HG03457 (cell line): Measurements from ENCODE around the gene TLR4.

Experiments used
- ATAC-seq: cut with Tn5 transposase; IDR thresholded peaks from one replicate; pipeline ENCODE4 v1.9.1; 2021; ENCODE audit warnings: moderate number of reproducible peaks; ENCODE audit not compliant: unreplicated experiment

The TLR4 gene

DNA sequence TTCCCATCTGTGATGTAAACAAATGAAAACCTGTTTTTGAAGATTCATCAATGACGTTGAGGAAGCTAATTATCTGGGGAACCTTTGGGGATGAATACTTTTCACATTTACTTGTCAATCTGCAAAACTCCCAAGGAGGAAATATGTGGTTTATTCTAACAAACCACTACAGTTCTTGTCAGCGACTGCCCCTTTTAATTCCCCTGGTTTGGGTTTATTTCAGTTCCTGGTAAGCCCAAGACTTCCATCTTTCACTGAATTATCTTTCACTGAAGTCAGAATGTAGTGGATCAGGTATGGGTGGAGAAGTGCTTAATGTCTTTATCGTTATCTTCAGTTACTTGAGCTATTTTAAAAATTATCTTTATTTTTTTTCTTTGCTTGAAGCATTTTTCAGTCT, 40.2 kb downstream of the TLR4 start:
- no peak for ATAC-seq

DNA sequence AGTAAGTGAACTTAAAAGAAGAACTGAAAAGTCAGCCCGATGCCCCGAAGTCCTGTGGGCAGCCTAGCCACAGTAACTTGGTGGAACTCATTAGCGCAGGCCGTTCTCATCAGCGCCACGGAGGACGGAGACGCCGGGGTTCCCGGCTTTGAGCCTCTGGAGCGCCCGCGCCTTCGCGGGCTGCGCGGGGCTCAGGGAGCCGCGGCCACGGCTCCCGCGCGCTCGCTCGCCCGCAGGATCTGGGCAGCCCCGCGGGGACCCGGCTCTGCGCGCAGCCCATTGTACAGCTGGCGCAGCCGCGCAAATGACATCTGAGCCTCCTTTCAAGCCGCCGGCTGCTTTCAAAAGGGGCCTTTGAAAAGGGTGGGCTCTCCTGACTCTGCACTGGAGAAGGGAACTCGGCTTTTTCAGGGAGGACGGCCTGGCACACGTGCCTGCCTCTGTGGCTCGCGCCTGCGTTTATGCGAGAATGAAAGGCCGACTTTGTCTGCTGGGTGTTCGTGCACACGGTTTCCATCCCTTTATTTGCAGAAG, 40.7 kb downstream of the TLR4 start:
- ATAC-seq: no peak

DNA sequence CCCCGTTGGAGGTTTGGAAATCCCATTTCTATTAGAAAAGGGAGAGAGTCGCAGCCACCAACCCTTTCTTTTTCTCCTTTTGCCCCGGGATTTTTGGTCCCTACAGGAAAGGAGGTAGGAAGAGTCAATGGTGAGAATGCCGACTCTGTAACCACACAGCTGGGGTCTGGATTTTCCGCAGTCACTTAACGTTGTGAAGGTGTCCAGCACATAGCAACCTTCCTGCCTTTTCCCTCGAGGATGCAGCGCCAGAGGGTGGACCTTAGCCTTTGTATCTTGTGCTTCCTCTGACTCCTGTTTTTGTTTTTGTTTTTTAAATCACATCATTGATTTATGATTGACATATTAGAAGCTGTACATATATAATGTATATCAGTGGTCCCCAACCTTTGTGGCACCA, 41.4 kb downstream of the TLR4 start:
- no peak for ATAC-seq

DNA sequence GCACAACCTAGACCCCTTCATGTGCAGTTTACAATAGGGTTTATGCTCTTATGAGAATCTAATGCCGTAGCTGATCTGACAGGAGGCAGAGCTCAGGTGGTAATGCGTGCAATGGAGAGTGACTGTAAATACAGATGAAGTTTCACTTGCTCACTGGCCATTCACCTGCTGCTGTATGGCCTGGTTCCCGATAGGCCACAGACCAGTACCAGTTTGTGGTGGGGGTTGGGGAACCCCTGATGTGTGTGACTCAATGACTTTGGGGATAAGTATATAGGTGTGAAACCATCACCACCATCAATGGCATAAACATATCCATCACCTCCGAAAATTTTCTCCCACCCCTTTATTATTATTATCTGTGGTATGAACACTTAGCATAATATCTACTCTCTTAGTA, 42.1 kb downstream of the TLR4 start:
- no peak for ATAC-seq

DNA sequence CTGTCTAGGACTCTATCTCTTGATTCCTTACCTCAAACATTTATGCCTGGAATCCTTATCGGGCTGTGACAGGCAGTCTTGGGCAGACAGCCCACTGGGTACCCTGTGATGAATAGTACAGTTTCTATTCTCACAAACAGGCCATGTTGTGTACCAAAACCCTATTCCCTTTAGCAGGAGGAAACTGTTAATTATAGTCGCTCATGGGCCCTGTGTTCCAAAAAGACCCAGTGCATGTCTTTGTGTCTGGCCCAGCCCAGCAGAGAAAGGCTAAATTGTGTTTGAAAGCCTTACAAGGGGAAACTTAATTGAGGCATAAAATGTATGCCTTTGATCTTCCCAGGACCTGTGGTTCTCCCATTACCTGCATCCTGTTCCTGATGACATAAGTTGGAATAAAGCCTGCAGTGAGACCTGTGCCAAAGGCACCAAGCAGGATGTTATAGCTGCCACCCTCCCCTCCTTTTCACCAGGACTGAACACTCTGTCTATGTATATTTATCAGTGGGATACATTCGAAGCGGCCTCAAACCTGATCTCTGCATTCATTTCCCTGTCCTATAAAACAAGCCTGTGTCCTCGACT, 43.3 kb downstream of the TLR4 start:
- no peak for ATAC-seq

DNA sequence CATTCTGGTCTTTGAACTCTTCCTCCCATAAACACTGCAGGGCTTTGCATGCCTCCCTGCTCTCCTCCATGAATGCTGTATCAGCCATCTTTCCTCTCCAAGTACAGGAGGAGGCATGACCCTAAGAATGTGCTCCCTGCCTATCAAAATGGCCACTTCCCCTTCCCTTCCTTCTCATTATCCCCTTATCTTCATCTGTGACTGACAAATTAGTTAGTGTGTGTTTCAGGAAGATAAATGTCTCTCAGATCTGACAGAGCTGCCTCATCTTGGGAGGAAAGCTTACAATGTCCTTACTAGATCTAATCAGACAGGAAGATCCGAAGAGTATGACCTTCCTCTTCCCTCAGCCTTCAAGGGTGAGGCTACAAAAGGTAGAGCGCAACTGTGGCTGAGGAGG, 46.2 kb downstream of the TLR4 start:
- ATAC-seq: no peak

DNA sequence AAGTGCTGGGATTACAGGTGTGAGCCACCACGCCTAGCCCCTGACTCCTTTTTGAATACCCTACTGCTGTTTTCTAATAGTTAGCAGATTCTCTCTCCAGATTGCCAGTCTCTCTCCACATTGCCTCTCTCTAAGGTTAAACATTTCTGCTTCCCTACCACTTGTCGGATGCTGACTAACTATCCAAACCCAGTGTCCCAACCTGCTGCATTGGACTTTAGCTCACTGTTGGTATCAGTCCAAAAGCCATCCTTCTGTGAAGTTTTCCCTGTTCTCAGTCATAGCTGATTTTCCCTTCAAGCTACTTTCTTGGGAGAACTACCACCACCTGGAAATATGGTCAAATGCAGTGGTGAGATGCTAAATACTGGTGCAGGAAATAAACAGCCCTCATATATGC, 48.7 kb downstream of the TLR4 start:
- no peak for ATAC-seq

DNA sequence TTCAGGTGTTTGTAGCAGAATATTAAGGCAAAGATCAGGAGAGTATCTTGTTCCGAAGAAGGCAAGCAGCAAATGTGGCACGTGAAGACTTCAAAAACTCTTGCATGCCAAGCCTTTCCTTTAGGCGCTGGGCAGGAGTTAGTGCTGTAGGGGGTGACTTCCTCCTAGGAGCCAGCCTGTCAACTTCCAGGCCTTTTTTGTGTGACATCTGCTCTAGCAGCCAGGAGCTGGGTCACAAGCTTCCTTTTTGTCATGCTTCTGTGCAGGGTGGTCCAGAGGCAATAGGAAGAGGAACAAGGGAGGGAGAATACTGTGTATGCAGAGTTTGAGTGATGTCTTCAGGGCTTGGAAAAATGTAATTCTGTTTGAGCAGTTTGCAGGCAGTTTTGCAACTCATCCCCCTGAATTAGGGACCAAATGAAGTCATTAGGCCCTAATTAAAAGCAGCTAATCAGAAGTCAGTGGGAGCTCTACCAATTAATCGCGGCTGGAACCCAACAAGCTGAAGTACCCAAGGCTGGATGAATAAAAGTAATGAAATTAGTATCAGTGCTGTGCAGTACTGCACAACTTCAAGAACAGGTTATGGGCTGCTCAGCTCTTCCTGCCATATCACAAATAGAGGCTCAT, 53.5 kb downstream of the TLR4 start:
- no peak for ATAC-seq

DNA sequence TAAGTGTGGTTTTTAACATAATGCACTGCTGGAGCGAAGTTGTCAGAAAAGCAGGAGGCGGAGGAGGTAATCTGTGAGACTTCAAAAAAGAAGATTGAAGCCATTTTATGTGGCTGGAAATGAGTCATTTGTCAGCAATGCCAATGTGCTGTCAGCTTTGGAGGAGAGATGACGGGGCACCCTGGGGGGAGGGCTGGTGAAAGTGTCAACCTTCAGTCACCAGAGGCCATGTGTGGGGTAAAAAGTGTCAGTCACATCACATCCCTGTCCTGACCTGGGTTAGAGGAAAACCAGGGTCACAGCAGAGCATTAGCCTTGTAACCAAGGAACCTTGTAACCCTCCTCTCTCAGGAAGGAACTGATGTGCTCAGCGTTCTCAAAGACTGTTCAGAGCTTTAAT, 59.1 kb downstream of the TLR4 start:
- no peak for ATAC-seq

DNA sequence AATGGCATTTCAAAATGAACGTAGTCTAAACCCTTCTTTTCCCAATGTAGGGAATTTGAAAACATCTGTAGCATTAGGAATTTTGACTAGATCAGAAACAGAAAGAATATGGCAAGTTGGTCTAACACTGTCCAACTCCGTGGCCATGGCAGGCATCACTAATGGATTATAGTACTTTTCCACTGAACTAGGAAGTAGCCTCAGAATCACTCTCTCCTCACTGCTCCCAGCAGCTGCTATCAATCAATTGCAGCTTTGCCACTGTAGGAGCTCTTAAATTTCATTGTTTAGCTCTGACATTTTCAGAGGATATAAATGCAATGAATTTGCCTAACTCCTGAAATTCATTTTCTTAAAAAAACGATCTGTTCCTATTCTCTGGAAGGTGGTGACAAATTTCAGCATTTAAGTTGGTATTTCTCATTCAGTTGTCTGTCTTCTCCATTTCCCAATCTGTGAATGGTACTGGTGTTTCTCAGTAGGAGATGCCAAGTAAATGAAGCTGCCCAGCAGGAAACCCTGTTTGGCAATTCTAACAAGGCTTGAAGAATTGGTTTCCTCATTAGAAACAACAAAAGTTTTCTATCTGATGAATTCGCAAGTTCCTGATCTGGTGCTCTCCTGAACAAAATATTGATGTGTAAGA, 64.7 kb downstream of the TLR4 start:
- ATAC-seq: no peak

DNA sequence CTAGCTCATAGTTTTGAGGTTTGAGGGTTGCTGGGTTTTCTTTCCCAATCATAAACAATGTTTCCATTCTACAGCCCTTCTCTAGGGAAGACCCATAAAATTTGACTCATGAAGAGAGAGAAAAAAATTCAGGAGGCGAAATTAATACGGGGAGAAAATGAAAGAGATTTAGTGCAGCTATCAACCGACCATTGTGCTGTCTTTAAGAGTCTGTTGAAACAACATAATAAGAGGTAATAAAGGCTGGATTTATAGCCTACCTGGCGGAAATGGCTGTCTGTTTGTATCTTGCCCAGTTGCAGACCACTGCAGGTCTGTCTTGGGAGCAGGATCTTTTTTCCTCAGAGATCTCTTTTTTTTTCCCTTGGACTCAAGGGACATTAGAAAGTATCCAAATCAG, 66.9 kb downstream of the TLR4 start:
- ATAC-seq: no peak

DNA sequence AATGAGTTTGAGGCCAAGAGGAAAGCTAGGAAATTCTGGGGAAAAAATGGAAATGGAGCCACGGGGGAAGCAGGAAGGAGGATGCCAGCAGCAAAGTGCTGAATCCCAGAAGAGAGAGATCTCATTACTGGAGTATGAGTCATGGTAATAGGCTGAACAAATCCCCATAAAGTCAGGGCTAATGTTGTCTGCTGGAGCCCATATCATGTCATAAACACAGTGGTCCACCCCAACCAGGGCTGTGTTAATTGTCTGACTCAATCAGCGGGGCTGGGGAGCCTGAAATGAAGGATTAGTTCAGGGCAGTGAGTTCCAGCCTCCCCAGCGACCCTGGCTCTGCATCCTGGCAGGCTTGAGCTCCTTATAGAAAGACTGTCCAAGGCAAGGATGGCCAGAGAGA, 68.8 kb downstream of the TLR4 start:
- no peak for ATAC-seq
